NT2/D1 (cell line): ENCODE data around the gene PIANP.

Experiments used
- SUZ12 ChIP-seq: IDR thresholded peaks from 2 replicates; pipeline ENCODE4 v1.6.1; 2011; ENCODE audit not compliant: insufficient read length, insufficient read depth; ENCODE audit errors: extremely low read depth
- YY1 ChIP-seq: IDR thresholded peaks from 2 replicates; pipeline ENCODE4 v1.6.1; 2011; ENCODE audit not compliant: insufficient read length, insufficient read depth
- ZNF274 ChIP-seq: IDR thresholded peaks from 2 replicates; pipeline ENCODE4 v1.6.1; 2011; ENCODE audit warnings: mild to moderate bottlenecking, low read depth, low read length

GRCh38 chr12:6724409-6724797 lies 23.8 kb upstream of the PIANP start:
- peak; percentile 4 for TF ChIP-seq YY1
- TF ChIP-seq ZNF274: no peak
- TF ChIP-seq SUZ12: no peak
